GM12891 (cell line): Measurements from ENCODE around the gene RAB11FIP4.

Experiments used
- PAX5 ChIP-seq: IDR thresholded peaks from 2 replicates; pipeline ENCODE4 v1.6.1; 2011; ENCODE audit warnings: low read length, moderate library complexity, mild to moderate bottlenecking; ENCODE audit not compliant: insufficient read depth, severe bottlenecking
- POLR2AphosphoS5 ChIP-seq: IDR thresholded peaks from 2 replicates; pipeline ENCODE4 v1.6.1; 2011; ENCODE audit warnings: low read depth, low read length, control low read depth
- TAF1 ChIP-seq: IDR thresholded peaks from 2 replicates; pipeline ENCODE4 v1.6.1; 2011; ENCODE audit warnings: low read depth, low read length, control low read depth

GRCh38 chr17:31546650-31547049 is 155.2 kb downstream of the RAB11FIP4 start:
- TF ChIP-seq TAF1 (no peak), POLR2AphosphoS5 (no peak), PAX5 (no peak)
